Fibroblast of skin of right biceps (primary cell): ENCODE results near the gene TERB1.

Experiments
- DNase-seq: peaks from one replicate; pipeline ENCODE4 v3.0.0-alpha.2; 2013

TERB1 gene, protein sequence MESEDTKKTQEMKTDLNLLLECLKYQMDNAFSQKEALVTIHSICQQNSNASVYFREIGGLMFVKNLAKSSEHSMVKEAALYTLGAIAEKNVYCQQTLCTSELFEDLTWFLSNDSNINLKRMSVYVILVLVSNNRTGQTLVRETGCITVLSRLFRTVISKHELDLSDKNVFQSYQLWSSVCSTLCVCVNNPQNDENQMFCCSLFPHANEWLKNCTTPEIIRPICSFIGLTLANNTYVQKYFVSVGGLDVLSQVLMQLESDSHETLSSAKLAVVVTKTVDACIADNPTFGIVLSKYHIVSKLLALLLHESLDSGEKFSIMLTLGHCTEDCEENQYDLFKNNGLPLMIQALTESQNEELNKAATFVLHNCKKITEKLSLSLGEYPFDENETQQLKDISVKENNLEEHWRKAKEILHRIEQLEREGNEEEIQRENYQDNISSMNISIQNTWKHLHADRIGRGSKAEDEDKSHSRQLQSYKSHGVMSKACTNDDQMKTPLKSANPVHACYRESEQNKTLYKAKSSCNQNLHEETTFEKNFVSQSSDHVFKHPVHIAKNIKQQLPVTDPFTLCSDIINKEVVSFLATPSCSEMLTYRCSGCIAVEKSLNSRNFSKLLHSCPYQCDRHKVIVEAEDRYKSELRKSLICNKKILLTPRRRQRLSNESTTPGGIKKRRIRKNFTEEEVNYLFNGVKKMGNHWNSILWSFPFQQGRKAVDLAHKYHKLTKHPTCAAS

DNA sequence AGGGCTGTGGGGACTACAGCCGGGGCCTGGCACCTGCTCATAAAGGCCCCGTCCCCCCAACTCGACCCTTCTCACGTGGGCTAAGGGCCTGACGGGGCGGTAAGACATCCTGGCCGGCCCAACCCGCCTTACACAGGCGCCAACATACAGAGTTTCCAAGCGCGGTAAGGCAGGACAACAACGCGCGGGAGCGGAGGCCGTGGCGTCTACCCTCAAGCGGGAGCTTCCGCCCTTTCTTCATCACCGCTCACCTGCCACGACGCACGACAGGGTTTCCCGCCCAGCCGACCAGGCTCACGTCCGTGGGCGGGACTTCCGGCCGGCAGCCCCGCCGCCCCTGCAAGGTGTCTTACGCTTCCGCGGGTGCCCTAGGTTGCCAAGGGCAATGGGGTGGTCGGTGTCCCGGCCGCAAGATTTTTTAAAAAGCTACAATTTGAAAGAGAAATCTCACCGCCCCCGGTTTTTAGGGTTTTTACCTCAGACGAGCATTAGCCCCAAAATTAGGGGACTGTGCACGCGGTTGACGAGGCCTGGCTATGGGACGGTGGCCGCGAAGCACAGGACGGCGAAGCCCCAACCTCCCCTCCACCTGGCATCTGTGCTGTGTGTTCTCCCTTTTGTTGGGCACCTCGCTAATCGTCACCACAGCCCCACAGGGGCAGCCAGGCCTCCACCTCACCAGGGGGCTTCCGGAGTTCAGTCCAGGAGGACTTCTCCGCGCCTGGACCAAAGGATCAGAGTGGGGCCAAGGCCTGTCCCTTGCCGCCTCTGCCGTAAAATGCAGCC is at the start of gene TERB1:
TERB1 (minus strand) TSS at position 265 of the 786 bp plus-strand sequence. CDS start 4,786 bp downstream, outside the sequence.
- DNase-seq: no peak

DNA sequence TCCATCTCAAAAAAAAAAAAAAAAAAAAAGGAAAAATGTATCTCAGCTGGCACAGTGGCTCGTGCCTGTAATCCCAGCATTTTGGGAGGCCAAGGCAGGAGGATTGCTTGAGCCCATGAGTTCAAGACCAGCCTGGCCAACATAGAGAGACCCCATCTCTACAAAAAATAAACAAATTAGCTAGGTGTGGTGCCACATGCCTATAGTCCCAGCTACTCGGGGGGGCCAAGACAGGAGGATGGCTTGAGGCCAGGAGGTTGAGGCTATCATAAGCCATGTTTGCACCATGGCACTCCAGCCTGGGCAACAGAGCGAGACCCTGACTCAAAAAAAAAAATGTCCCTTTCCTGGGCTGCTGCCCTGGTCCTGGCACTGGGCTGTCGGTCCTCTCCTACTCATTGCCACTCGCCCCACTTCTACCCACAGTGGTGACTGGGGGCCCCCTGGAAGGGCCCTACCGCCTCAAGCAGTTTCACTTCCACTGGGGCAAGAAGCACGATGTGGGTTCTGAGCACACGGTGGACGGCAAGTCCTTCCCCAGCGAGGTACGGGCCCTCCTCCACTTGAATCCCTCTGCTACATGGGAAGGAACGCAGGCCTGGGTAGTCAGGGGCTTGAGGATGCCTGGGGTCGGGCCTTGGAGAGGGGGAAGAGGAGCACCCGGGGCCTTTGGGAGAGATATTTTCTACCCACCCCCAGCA is 48.9 kb upstream of the TERB1 start:
- no peak for DNase-seq

DNA sequence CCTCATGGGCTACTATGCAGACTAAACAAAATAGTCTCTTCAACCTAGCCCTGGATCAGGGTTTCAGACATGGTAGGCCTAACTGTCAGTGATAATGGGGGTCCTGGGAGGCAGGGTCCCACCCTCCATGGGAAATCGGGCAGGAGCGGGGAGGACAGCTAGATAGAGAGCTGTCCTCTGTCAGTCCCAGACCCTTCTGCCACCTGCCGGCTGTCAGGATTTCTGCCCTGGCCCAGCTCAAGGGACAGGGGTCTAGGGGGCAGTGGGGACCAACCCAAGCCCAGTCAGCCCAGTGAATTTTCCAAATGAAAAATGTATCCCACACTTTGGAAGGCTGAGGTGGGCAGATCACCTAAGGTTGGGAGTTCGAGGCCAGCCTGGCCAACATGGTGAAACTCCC is 48.2 kb upstream of the TERB1 start:
- no peak for DNase-seq

DNA sequence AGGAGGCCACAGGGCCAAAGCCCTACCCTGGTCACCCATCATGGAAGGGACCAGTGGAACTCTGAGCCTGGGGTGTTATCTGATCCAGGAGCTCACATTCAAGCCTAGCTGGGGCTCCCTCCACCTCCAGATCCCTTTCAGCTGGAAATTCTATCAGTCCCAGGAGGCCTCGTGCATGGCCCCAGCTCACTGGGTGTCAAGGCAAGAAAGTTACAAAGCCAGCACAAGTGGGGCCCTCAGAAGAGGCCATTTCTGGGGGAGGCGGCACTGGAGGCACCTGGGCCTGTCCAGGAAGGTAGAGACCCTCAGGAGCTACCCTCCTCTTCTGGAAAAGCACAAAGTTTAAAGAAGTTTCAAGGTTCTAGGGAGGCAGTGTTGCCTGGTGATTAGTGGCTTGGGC is 47.6 kb upstream of the TERB1 start:
- no peak for DNase-seq

DNA sequence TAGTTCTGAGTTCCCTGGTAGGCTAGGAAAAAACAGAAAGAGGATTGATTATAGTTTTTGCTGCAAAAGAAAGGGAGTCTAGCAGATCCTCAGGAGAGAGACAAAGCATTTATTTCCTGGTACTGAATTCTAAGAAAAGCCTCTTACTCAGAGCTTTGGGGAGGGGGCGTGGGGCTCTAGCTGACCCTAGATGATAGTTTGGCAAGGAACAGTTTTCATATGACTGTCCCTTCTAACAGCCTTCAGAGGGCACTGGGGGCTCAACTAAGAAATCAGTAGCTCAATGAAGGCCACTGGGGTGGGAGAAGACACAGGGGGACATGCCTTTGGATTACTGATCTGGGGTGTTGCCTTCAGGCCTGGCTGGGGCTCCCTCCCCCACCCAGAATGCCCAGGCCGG is 46.8 kb upstream of the TERB1 start:
- DNase-seq: no peak

DNA sequence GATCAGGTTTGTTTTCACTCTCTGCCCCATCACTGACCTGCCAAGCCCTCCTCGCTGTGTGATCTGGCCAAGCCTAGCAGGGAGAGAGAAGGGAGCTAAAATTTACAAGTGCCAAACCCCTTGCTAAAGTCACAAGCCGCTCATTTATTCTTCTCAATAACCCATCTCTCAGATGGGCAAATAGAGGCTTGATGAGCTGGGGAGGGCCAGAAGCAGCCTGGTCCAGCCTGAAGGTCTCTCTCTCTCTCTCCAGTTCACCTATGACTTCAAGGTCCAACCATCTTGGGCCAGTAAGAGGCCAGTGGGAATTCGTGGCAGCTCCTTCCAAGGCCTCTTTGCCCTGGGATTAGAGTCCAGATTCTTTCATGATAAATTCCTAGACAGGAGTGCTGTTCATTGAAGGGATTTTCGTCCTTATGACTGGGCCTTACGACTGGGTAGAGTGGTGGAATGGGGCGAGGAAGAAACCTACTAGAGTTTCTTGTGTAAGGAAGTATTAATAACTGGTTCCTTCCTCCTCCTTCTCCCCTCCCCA is 46.2 kb upstream of the TERB1 start:
- no peak for DNase-seq

DNA sequence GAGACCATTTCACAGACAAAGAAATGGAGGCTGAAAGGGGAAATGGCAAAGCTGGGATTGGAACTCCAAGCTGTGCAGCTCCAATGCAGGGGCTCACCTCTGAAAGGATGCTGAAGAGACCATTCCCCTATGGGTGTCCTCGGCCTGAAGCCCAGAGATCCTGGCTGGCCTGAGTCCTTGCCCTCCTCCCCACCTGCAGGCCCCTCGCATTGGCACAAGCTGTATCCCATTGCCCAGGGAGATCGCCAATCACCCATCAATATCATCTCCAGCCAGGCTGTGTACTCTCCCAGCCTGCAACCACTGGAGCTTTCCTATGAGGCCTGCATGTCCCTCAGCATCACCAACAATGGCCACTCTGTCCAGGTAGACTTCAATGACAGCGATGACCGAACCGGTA is 45.4 kb upstream of the TERB1 start:
- DNase-seq: no peak

DNA sequence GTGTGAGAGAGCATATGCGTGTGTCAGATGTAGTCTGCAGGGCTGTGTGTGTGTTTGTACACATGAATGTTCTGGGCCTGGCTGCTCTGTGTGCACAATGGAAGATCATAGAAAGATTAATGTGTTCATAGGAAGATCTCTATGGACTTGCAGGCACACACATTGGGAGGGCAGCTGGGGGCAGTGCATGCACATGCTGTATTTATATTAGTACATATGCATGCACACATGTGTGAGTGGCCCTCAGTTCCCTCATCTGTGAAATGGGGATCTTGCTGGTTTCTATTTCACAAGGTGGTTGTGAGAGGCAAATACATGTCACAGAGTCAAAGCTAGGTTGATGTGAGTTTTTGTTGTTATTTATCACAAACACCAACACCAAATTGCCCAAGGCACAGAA is 44.9 kb upstream of the TERB1 start:
- no peak for DNase-seq

DNA sequence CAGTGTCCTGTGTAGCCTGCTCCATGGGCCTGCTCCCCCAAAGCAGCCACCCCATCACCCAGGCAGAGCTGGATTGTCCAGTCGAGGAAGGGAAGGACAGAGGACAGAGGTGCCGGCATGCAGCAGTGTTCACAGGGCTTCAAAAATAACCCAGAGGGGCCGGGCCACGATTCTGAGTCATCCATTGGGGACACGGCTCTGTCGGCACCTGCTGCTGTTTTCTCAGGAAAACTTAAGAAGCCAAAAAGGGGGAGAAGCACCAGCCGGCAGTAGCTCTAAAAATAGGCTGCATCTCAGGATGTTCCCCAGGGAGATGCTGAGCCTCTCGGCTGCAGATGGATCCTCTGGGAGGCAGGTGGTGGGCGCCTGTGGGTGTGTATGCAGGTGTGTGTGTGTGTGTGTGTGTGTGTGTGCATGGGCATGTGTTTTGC is 44.4 kb upstream of the TERB1 start:
- no peak for DNase-seq

DNA sequence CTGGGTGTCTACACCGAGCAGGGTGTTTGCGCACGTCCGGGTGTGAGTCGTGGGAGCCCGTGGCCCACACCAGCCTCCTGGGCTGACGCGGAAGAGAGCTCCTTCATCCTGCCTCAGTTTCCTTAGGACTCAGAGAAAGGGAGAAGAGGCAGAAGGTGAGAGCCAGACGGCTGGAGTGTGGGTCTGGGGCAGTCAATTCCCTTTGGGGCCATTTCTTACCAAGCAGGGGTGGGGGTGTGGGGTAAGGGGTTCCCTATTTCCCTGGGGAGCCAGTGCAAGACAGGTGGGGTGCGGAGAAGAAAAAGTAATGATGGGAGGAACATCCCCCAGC is 43.7 kb upstream of the TERB1 start:
- no peak for DNase-seq

DNA sequence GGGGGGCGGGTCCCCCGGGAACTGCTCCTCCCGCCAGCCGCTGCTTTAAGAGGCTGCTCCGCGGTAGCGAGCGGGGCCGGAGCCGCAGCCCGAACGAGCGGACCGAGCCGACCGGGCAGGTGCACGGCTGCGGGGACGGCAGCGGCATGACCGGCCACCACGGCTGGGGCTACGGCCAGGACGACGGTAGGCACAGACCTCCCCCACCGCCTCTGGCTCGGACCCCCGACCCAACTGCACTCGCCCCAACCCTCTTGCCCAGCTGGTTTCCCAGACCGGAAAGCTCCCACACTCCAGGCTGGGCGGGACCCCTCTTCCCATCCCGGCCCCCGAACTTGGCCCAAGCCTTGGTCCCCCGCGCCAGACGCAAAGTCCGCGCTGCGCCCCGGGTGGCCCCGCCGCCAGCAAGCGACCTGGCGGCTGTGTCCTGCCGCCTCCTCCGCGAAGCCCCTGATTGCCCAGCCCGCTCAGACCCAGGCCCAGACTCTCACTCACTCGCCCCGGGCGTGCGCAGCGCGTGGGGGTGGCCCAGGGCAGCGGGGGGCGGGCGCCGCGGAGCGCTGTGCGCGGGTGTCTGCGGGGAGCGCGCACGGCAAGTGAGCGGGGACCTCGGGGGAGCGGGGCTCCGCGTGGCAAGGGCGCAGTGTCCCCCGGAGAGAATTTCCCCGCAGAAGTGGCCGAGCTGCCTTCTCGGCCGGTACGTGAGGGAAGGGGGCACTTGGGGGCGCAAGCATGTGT is 43.1 kb upstream of the TERB1 start, which contains the start of gene CA7:
CA7 (plus strand) TSS at position 73 of the 738 bp plus-strand sequence; CDS start at position 147, 74 bp downstream.
- no peak for DNase-seq

DNA sequence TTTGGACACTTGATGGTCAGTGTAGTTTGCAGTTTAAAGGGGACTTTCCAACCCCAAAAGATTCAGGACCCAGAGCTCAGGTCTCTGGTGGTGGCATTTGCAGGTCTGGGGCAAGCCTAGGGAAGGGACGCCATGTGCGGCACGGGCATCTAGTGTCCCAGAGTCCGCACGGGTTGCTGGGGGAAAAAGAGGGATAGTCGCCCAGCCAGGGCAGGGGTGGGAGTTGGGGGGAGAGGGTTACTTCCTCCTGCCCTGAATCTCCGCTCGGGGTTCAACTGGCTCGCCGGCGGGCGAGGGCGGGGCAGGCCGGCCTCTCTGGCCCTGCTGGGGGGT is 42.6 kb upstream of the TERB1 start:
- no peak for DNase-seq

DNA sequence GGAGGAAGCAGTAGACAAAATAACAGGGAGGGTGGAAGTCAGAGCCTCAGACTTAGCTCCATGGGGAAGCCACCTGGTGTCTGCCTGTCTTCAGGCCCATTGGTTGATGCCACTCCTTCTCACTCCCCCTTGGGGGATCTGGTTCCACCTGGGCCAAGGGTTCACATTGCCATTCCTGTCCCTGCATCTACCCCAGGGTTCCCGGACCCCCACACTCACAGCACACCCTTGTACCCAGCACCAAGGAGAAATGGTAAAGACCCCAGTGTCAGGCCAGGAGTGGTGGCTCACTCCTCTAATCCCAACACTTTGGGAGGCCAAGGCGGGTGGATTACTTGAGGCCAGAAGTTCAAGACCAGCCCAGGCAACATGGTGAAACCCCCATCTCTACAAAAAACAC is 41.8 kb upstream of the TERB1 start:
- no peak for DNase-seq

DNA sequence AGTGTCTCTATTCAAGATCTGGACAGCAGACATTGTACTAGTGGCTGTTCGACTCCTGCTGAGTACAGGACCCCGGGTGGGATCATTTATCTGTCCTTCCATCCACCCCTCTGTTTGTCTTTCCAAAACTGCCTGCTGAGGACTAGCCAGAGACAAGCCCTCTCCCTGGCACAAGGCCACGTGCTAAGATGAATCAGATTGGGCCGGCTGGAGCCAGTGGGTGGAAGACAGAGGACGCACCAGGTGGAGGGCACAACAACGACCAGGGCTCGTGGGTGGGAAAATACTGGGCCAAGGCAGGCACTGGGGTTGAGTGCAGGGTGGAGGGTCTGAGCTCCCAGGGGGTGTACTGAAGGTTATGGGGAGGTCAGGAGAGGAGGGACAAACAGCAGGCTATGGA is 41.4 kb upstream of the TERB1 start:
- DNase-seq: no peak

DNA sequence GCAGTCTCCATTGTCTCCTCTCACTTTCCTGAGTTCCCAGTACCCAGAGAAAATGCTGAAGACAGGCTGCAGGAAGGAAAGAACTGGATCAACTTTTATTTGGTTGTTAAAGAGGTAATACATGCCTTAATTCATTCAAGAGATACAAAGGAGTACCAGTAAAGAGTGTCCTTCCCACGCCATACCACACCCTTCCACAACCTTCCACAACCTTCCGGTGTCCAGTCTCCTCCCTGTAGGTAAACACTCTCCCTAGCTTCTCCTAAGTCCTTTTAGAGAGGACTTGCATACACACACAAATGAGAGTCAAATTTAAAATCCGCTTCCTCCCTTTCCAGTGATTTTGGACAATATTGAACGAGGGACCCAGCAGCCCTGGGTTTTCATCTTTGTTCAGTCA is 40.0 kb upstream of the TERB1 start:
- no peak for DNase-seq

DNA sequence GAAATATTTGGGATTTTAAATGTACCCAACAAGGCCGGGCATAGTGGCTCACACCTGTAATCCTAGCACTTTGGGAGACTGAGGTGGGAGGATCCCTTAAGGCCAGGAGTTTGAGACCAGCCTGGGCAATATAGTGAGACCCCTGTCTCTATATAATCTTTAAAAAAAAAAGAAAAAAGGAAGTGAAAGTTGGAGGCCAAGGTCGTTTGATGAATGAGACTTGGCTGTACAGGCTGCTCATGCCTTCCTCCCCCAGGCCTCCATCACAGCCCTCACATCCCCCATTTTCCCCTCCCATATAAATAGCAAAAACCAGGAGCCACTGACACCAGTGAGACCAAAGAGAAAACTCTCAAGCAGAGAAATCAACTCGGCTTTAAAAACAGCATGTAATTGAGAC is 39.5 kb upstream of the TERB1 start:
- no peak for DNase-seq

DNA sequence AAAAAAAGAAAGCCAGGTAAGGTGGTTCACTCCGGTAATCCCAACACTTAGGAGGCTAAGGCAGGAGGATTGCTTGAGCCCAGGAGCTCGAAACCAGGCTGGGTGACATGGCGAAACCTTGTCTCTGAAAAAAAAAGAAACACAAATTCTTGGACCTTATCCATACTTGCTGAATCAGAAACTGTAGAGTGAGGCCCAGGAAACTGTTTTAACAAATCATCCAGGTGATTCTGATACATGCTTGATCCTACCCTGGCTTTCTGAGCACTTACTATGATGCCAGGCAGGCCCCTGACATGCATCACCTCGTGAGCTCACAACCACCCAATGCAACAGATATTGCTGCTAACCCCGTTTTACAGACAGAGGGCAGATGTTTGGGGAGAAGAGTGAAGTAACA is 33.4 kb upstream of the TERB1 start:
- no peak for DNase-seq

DNA sequence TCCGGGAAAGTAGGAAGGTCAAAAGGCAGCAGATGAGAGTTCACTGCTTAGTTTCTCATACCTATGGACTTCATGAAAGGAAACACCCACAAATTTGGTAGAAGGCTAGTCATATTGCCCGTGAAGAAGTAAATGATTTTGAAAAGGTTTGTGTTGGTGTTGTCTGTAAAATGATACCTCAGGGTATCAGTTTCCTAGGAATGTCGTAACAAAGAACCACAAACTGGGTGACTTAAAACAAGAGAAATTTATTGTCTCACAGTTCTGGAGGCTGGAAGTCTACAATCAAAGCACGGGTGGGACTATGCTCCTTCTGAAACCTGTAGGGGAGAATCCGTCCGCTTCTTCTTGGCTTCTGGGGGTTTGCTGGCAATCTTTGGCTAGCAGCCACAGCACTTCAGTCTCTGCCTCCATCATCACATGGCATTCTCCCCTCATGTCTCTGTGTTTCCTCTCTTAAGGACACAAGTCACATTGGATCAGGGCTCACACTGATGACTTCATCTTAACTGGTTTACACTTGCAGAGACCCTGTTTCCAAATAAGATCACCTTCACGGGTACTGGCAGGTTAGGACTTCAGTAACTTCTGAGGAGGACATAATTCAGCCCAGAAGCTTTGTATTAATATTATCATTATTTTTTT is 31.4 kb upstream of the TERB1 start:
- DNase-seq: peak; percentile 34

DNA sequence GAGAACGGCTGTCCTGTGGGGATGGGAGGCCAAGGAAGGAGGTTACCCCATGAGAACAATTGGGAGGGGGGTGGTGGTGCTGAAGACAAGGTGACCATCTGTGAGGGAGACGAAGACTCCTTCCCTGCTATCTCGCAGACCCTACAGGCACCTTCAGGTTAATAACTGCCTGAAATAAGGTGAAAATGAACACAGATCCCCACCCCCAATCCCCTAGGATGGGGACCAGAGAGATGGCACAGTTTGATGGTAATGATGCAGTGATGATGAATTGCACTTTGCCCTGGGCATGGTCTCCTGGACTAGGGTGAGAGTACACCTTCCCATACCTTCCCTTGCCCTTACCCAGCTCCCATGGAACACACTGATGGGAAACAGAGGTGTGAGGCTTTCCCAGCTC is 30.8 kb upstream of the TERB1 start:
- no peak for DNase-seq

DNA sequence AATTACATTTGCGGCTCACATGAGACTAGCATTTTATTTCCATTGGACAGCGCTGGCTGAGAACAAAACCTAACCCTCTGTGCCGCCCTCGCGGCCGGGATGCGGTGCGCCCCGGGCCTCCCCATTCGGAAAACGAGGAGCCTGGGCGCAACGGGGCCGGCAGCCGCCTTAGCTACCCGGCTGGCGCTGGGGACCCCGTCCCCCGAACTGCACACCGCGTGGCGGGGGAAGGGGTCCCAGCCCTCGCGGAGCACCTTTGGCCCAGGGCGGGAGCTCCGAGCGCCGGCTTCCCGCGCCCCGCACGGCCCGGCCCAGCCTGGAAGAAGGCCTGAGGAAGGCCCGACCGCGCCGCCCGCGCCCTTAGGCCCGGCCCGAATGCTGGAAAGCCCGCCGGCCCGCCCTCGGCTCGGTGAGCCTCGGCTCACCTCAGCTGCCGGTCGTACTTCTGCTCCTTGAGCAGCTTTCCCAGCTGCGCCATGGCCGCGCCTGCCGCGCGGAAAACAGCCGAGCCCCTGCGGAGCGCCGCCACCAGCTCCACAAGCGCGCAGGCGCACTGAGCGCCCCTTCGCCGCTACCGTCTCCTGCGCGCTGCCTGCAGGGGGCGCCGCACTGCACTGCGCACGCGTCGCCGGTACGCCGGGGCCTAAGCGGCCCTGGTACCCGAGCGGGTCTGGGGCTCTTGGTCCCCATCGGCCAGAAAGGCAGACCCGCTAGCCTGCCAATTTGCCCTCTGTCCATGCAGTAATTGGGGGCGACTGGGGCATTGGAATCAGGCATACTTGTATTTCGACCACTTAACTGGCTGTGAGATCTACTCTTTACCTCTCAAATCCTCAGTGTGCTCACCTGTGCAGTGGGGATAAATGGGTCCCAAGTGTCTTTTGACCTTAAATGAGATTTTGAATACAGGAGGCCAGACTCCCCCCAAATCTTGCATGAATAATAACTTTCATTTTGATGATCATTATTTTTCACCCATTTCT is 29.3 kb upstream of the TERB1 start, which contains the start of gene NAE1:
NAE1 (minus strand) TSS at position 555 of the 983 bp plus-strand sequence; CDS start at position 478, 77 bp downstream.
- peak; percentile 84 for DNase-seq
